K562 (cell line): ENCODE results near the gene F13A1. TPM values are rescaled to one million over a fixed set of nuclear protein-coding genes. Genes with fewer than 3 reads are reported as not detected.

Source experiments
- ATAC-seq: fragments of 200-7000 bp; cut with Tn5 transposase; 3 replicates; pipeline ENCODE4 v1.9.1; 2020; ENCODE audit warnings: moderate library complexity
- BruUV-seq: library from RNA; stranded (reverse); fragments of 400-500 nt; replicated peaks from 2 replicates; lab custom pipeline; 2021; lab: Mats Ljungman, UMichigan
- CTCF ChIA-PET: fragments of 300-600 bp; formaldehyde crosslinking; extraction: SDS; loops from one replicate; lab custom pipeline; 2021; ENCODE audit warnings: low intra/inter-chr PET ratio; lab: Yijun Ruan, JAX
- POLR2A ChIA-PET: fragments of 300-600, 350-650 bp; sonication (Branson Sonifier 250); formaldehyde crosslinking; extraction: SDS; loops from one replicate; lab custom pipeline; 2021; ENCODE audit warnings: antibody characterized with exemption, inconsistent platforms; lab: Yijun Ruan, JAX
- DNase-seq, 4 experiments: peaks; one replicate each; pipeline versions ENCODE4 v3.0.0 to v3.0.0-alpha.2; 2011 to 2018; ENCODE audit warnings: low spot score in 3 of 4, mixed read lengths in 3 of 4; ENCODE audit errors: extremely low read depth in 1 of 4
- FAIRE-seq: peaks from 2 replicates; lab custom pipeline; 2011; peaks lifted over from hg19 to GRCh38; lab: Jason Lieb, UNC
- H2AFZ ChIP-seq: 2 replicates; pipeline ENCODE4 v1.6.0; 2011; ENCODE audit warnings: low read depth, low read length, control low read depth, inconsistent platforms
- H3K27ac ChIP-seq: fragments of 200-600 bp; 3 replicates; pipeline ENCODE4 v1.8.0; 2011; ENCODE audit warnings: low read depth, mild to moderate bottlenecking, control low read depth, inconsistent platforms, low read length, moderate library complexity, mixed read lengths; ENCODE audit errors: extremely low read depth
- H3K27me3 ChIP-seq, 2 experiments: fragments of 300-600 bp in 1 of 2; 2 replicates in 1 of 2; 3 replicates in 1 of 2; pipeline versions ENCODE4 v1.6.0 to v1.8.0; 2011; ENCODE audit warnings: inconsistent platforms in 2 of 2, low read length in 2 of 2, mild to moderate bottlenecking in 1 of 2, mixed read lengths in 1 of 2, moderate library complexity in 1 of 2; ENCODE audit not compliant: control insufficient read depth in 2 of 2, insufficient read depth in 2 of 2
- H3K36me3 ChIP-seq: fragments of 300-600 bp; 3 replicates; pipeline ENCODE4 v1.8.0; 2011; ENCODE audit warnings: mild to moderate bottlenecking, low read length, inconsistent platforms; ENCODE audit not compliant: control insufficient read depth, insufficient read depth
- H3K4me1 ChIP-seq, 2 experiments: fragments of 200-600 bp in 1 of 2; replicated peaks in 1 of 2; 2 replicates in 1 of 2; 3 replicates in 1 of 2; pipeline versions ENCODE4 v1.5.1 to v1.8.0; 2011; ENCODE audit warnings: inconsistent platforms in 2 of 2, low read length in 2 of 2, mild to moderate bottlenecking in 1 of 2, mixed read lengths in 1 of 2, moderate library complexity in 1 of 2; ENCODE audit not compliant: control insufficient read depth in 2 of 2, insufficient read depth in 2 of 2
- H3K4me2 ChIP-seq: 2 replicates; pipeline ENCODE4 v1.6.1; 2011; ENCODE audit warnings: low read length, control low read depth, inconsistent platforms, mixed read lengths; ENCODE audit not compliant: insufficient read depth
- H3K4me3 ChIP-seq: fragments of 200-600 bp; sonication (generic), shearing (Covaris generic); 2 replicates; pipeline ENCODE4 v1.5.1; 2016; ENCODE audit warnings: control low read depth, inconsistent platforms
- H3K79me2 ChIP-seq: fragments of 200-600 bp; 3 replicates; pipeline ENCODE4 v1.8.0; 2011; ENCODE audit warnings: low read length, inconsistent platforms; ENCODE audit not compliant: control insufficient read depth, insufficient read depth
- H3K9ac ChIP-seq, 2 experiments: 2 replicates each; pipeline versions ENCODE4 v1.6.0 to v1.6.1; 2011; ENCODE audit warnings: low read depth in 2 of 2, low read length in 2 of 2, control low read depth in 1 of 2, inconsistent platforms in 1 of 2, mild to moderate bottlenecking in 1 of 2, mixed read lengths in 1 of 2; ENCODE audit not compliant: insufficient read depth in 1 of 2
- H3K9me1 ChIP-seq: one replicate; pipeline ENCODE4 v1.6.0; 2011; ENCODE audit warnings: inconsistent platforms, mild to moderate bottlenecking, low read length, moderate library complexity; ENCODE audit not compliant: control insufficient read depth, insufficient read depth
- H3K9me3 ChIP-seq: replicated peaks from 2 replicates; pipeline ENCODE4 v1.5.1; 2011; ENCODE audit warnings: low read depth, low read length, inconsistent platforms; ENCODE audit not compliant: control insufficient read depth, insufficient read depth
- H4K20me1 ChIP-seq: replicated peaks from 2 replicates; pipeline ENCODE4 v1.6.1; 2011; ENCODE audit warnings: low read length, inconsistent platforms, mixed read lengths; ENCODE audit not compliant: control insufficient read depth, insufficient read depth
- BRF1 ChIP-seq: IDR thresholded peaks from 3 replicates; pipeline ENCODE4 v1.6.1; 2011; ENCODE audit warnings: borderline replicate concordance, mild to moderate bottlenecking; ENCODE audit not compliant: insufficient read length; ENCODE audit errors: extremely low read depth
- HMG20B ChIP-seq: fragments of 250-450 bp; sonication (Bioruptor Pico); IDR thresholded peaks from 2 replicates; pipeline ENCODE4 v1.5.0; 2021; ENCODE audit warnings: mild to moderate bottlenecking
- PHTF2 ChIP-seq: fragments of 250-450 bp; sonication (Bioruptor Pico); IDR thresholded peaks from 2 replicates; pipeline ENCODE4 v1.5.0; 2021; ENCODE audit warnings: mild to moderate bottlenecking
- POLR2AphosphoS2 ChIP-seq: IDR thresholded peaks from 2 replicates; pipeline ENCODE4 v1.6.1; 2012; ENCODE audit warnings: low read length, improper control_type of control experiment
- SIRT6 ChIP-seq: IDR thresholded peaks from one replicate; pipeline ENCODE4 v1.6.1; 2012; ENCODE audit warnings: low read depth, mild to moderate bottlenecking, control low read depth, inconsistent platforms, low read length, moderate library complexity
- SNRNP70 ChIP-seq: fragments of 200-400 bp; formaldehyde crosslinking; optimal IDR thresholded peaks from 2 replicates; pipeline ENCODE3; 2017; ENCODE audit warnings: low read depth, low read length
- TAF1 ChIP-seq: IDR thresholded peaks from 2 replicates; pipeline ENCODE4 v1.6.1; 2011; ENCODE audit warnings: mild to moderate bottlenecking, low read length, moderate library complexity; ENCODE audit not compliant: insufficient read depth, control insufficient read depth, severe bottlenecking; ENCODE audit errors: extremely low read depth
- ZNF398 ChIP-seq: fragments of 250-450 bp; sonication (Bioruptor Pico); IDR thresholded peaks from 2 replicates; pipeline ENCODE4 v1.8.0; 2021; ENCODE audit warnings: moderate library complexity, mild to moderate bottlenecking, inconsistent platforms
- WGBS: fragments of 100-300 bp; shearing (Covaris generic); methylation state at CpG from one replicate; pipeline ENCODE4 v1.1.6; 2016; ENCODE audit warnings: low coverage, mixed read lengths; ENCODE audit not compliant: insufficient coverage; ENCODE audit errors: missing lambda C conversion rate; 5-methylcytosine and 5-hydroxymethylcytosine counted together
- in situ Hi-C: fragments of 300-500 bp; cut with MboI; formaldehyde crosslinking; loops from 4 replicates; pipeline ENCODE4 v1.15.0; 2018; ENCODE audit warnings: inconsistent platforms, mixed read lengths
- intact Hi-C: fragments of 100-400 bp; cut with micrococcal nuclease; formaldehyde crosslinking; loops from 2 replicates; pipeline ENCODE4 v1.14.2; 2022
- polyA plus RNA-seq, 8 experiments: library from polyadenylated mRNA; depleted of rRNA in 4 of 8; stranded (reverse) in 5 of 8; unstranded in 3 of 8; fragments of >200 nt; fragmentation: Nextera tagmentation in 2 of 8; fragmentation: Illumina TruSeq in 1 of 8; extraction: Ambion mirVana in 2 of 8; extraction: Trizol in 1 of 8; gene quantifications; 2 replicates each; pipeline versions ENCODE4 v1.2.1 to v1.2.3, GENCODE V29; 2011 to 2014; ENCODE audit warnings: inconsistent platforms in 1 of 8, missing spikeins in 1 of 8
- total RNA-seq, 7 experiments: library from RNA; depleted of rRNA in 6 of 7; stranded (reverse); fragments of >200 nt in 6 of 7; fragmentation: Illumina TruSeq in 2 of 7; extraction: Trizol in 2 of 7; gene quantifications; 2 replicates each; pipeline versions ENCODE4 v1.2.1 to v1.2.3, GENCODE V29; 2011 to 2021; ENCODE audit warnings: low replicate concordance in 1 of 7
- TF ChIP-seq, protein P1 (sequence below): fragments of 250-450 bp; sonication (Bioruptor Pico); IDR thresholded peaks from 2 replicates; pipeline ENCODE4 v1.5.0; 2022; ENCODE audit warnings: mild to moderate bottlenecking
- TF ChIP-seq, protein P2 (sequence below), 2 experiments: fragments of 450-650 bp; formaldehyde crosslinking in 1 of 2; IDR thresholded peaks; 2 replicates each; pipeline versions ENCODE4 v1.4.0 to v1.6.1; 2014 to 2020; ENCODE audit warnings: mild to moderate bottlenecking in 2 of 2, borderline replicate concordance in 1 of 2, low read depth in 1 of 2

Gene F13A1
- total and polyA plus RNA-seq, 9 of the 15 experiments (the other 6 are each of a cell fraction or from before 2014, with no cell fraction given), result 0.33 TPM; not detected in 8

DNA sequence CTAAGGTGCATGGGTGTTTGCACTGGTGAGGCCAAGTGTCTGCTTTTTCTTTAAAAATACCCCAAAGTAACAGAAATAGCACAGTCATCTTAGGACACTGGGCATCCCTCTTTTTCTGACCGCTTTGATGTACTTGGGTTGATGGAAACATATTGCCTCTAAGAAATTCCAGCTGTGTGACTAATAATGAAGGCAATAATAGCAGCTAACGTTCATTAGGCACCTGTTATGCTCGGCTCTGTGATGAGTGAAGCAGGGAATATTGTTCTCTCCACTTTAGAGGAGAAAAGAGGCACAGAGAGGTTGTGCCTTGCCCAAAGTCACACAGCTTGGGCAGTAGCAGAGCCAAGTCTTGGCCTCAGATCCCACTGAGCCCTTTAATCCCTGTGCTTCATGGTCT, 100.7 kb downstream of the F13A1 start:
- Histone ChIP-seq H3K4me2 (no peak overlapping the region), H3K27ac (no peak overlapping the region), H3K9me1 (no peaks in the 10 kb centered on the region), H3K4me3 (no peak overlapping the region), H3K79me2 (no peaks in the 10 kb centered on the region), H3K36me3 (no peaks in the 10 kb centered on the region), H3K9ac (no peak overlapping the region), H2AFZ (no peak overlapping the region), H4K20me1 (no peaks in the 10 kb centered on the region; the same call in 1 of the 2 replicates), H3K4me1 (no peaks in the 10 kb centered on the region; a peak in 1 of 5 replicates), H3K27me3 (no peaks in the 10 kb centered on the region; a peak in 1 of 5 replicates), H3K9me3 (no peaks in the 10 kb centered on the region)
- intact Hi-C loops (loop anchor here (10.0 kb wide), 3 partner anchors 275 to 745 kb away; no protein-coding TSS in a partner anchor), in situ Hi-C loops (no loop called here)
- no peak for ATAC-seq
- no TSS peak for BruUV-seq
- no peak for FAIRE-seq
- ChIA-PET POLR2A (no interaction called here), CTCF (no interaction called here)
- no peak for DNase-seq
- 0% methylated on average over 3 of the region's 3 CpGs for WGBS
- TF ChIP-seq SIRT6, result no peak
- no peak for TF ChIP-seq BRF1
- no peak for TF ChIP-seq PHTF2
- TF ChIP-seq, protein P1, sequence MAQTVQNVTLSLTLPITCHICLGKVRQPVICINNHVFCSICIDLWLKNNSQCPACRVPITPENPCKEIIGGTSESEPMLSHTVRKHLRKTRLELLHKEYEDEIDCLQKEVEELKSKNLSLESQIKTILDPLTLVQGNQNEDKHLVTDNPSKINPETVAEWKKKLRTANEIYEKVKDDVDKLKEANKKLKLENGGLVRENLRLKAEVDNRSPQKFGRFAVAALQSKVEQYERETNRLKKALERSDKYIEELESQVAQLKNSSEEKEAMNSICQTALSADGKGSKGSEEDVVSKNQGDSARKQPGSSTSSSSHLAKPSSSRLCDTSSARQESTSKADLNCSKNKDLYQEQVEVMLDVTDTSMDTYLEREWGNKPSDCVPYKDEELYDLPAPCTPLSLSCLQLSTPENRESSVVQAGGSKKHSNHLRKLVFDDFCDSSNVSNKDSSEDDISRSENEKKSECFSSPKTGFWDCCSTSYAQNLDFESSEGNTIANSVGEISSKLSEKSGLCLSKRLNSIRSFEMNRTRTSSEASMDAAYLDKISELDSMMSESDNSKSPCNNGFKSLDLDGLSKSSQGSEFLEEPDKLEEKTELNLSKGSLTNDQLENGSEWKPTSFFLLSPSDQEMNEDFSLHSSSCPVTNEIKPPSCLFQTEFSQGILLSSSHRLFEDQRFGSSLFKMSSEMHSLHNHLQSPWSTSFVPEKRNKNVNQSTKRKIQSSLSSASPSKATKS (CRISPR knock-in tag), result no peak
- TF ChIP-seq POLR2AphosphoS2, result no peak
- TF ChIP-seq ZNF398 (CRISPR knock-in tag), result no peak
- no peak for TF ChIP-seq TAF1
- no peak for TF ChIP-seq SNRNP70
- no peak for TF ChIP-seq HMG20B
- TF ChIP-seq, protein P2, sequence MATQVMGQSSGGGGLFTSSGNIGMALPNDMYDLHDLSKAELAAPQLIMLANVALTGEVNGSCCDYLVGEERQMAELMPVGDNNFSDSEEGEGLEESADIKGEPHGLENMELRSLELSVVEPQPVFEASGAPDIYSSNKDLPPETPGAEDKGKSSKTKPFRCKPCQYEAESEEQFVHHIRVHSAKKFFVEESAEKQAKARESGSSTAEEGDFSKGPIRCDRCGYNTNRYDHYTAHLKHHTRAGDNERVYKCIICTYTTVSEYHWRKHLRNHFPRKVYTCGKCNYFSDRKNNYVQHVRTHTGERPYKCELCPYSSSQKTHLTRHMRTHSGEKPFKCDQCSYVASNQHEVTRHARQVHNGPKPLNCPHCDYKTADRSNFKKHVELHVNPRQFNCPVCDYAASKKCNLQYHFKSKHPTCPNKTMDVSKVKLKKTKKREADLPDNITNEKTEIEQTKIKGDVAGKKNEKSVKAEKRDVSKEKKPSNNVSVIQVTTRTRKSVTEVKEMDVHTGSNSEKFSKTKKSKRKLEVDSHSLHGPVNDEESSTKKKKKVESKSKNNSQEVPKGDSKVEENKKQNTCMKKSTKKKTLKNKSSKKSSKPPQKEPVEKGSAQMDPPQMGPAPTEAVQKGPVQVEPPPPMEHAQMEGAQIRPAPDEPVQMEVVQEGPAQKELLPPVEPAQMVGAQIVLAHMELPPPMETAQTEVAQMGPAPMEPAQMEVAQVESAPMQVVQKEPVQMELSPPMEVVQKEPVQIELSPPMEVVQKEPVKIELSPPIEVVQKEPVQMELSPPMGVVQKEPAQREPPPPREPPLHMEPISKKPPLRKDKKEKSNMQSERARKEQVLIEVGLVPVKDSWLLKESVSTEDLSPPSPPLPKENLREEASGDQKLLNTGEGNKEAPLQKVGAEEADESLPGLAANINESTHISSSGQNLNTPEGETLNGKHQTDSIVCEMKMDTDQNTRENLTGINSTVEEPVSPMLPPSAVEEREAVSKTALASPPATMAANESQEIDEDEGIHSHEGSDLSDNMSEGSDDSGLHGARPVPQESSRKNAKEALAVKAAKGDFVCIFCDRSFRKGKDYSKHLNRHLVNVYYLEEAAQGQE (IDR thresholded peaks at IDR 0.05; ENCODE audit: borderline replicate concordance), result no peak
- TF ChIP-seq, protein P2 (CRISPR knock-in tag; IDR thresholded peaks at IDR 0.05; ENCODE audit: low read depth), result no peak
